Gastrocnemius medialis (tissue), 4 donors: Measurements from ENCODE around the gene PHOSPHO2. TPM values are rescaled to one million over a fixed set of nuclear protein-coding genes. Genes with fewer than 3 reads are reported as not detected.
"Not testable (repeated sequence)": the region's sequence is repeated elsewhere in the genome, so short reads cannot be mapped to it uniquely, and the experiment has no call there.

Experiments used
- ATAC-seq, 2 donors: fragments of 150-250 bp; one replicate each; pipeline ENCODE4 v1.9.1; 2016
- DNase-seq, 2 donors: peaks; one replicate each; pipeline ENCODE4 v3.0.0-alpha.2; 2019
- H3K27ac ChIP-seq, 4 donors: fragments of 200-600 bp; sonication (generic); 1 replicate in 1 of 4; 2 replicates in 3 of 4; pipeline ENCODE4 v1.5.1; 2016 to 2018; ENCODE audit warnings: mild to moderate bottlenecking in 2 of 4, moderate library complexity in 1 of 4
- H3K27me3 ChIP-seq, 3 donors: fragments of 200-600 bp; sonication (generic) in 2 of 3; 1 replicate in 1 of 3; 2 replicates in 2 of 3; pipeline versions ENCODE4 v1.5.1 to v1.6.0; 2016 to 2019; ENCODE audit warnings: mild to moderate bottlenecking in 1 of 3, moderate library complexity in 1 of 3
- H3K36me3 ChIP-seq, 2 donors: fragments of 200-600 bp; sonication (generic) in 1 of 2; one replicate each; pipeline ENCODE4 v1.5.1; 2017 to 2018
- H3K4me1 ChIP-seq, 2 donors: fragments of 200-600 bp; sonication (generic) in 1 of 2; one replicate each; pipeline ENCODE4 v1.5.1; 2016 to 2017; ENCODE audit warnings: mild to moderate bottlenecking in 2 of 2
- H3K4me3 ChIP-seq, 4 donors: fragments of 200-600 bp; sonication (generic) in 3 of 4; 1 replicate in 1 of 4; 2 replicates in 3 of 4; pipeline ENCODE4 v1.5.1; 2016 to 2019; ENCODE audit warnings: mild to moderate bottlenecking in 2 of 4
- H3K9me3 ChIP-seq, 3 donors: fragments of 200-600 bp; sonication (generic) in 2 of 3; 1 replicate in 1 of 3; 2 replicates in 2 of 3; pipeline ENCODE4 v1.5.1; 2016 to 2019
- CTCF ChIP-seq, 5 experiments: fragments of 450-650 bp in 3 of 5; fragments of 200-600 bp in 2 of 5; sonication (generic) in 2 of 5; IDR thresholded peaks in 4 of 5; conservative IDR thresholded peaks in 1 of 5; 1 replicate in 4 of 5; 2 replicates in 1 of 5; pipeline ENCODE4 v1.5.1; 2016 to 2019; ENCODE audit warnings: antibody characterized with exemption in 5 of 5, mild to moderate bottlenecking in 3 of 5, moderate library complexity in 3 of 5
- POLR2A ChIP-seq, 2 donors: fragments of 450-650 bp; IDR thresholded peaks; one replicate each; pipeline ENCODE4 v1.6.1; 2017; ENCODE audit warnings: antibody characterized with exemption in 2 of 2, mild to moderate bottlenecking in 2 of 2, moderate library complexity in 2 of 2
- in situ Hi-C, 4 donors: fragments of 200-750 bp; cut with MboI; loops; one replicate each; pipeline versions ENCODE4 v1.15.0 to v1.8.0; 2017; ENCODE audit warnings: low sequenced_read_pairs in 4 of 4
- intact Hi-C: fragments of 100-400 bp; cut with DNase I; formaldehyde crosslinking; loops from one replicate; pipeline ENCODE4 v1.15.1; 2023; ENCODE audit warnings: low total_unique reads
- total RNA-seq, 4 donors: library from RNA; depleted of rRNA; stranded (reverse); fragments of >200 nt; gene quantifications; one replicate each; pipeline versions ENCODE4 v1.1.0 to v1.2.3, GENCODE V29; 2016

Gene PHOSPHO2
- total RNA-seq, 4 donors from 2014 or later: 2.0 to 9.4 (median 2.9) TPM

GRCh38 chr2:169693360-169693759 is 909 bp upstream of the PHOSPHO2 start:
- no peak for TF ChIP-seq POLR2A (IDR thresholded peaks at IDR 0.05)
- H3K27ac ChIP-seq: no peak overlapping the region
- in situ Hi-C loops: no loop called here
- DNase-seq (no peak), ATAC-seq (no peak)
- intact Hi-C loops: loop anchor here (5.0 kb wide), 1 partner anchor 111 kb away; the partner anchor contains the start of gene PPIG
- H3K4me1 ChIP-seq: peaks cover 9 to 14% of the 10 kb centered on the region in 2 donors
- peak overlapping the region in 2 of 4 donors; percentile 88 to 93 for H3K4me3 ChIP-seq
- H3K36me3 ChIP-seq: no peaks in the 10 kb centered on the region
- H3K9me3 ChIP-seq: no peaks in the 10 kb centered on the region
- no peaks in the 10 kb centered on the region for H3K27me3 ChIP-seq

- no peaks in the 10 kb centered on the region for H3K9me3 ChIP-seq
- DNase-seq (no peak), ATAC-seq (no peak)
- H3K4me1 ChIP-seq: peaks cover 13 to 14% of the 10 kb centered on the region in 2 donors
- H3K27ac ChIP-seq: peak overlapping the region; percentile 83 to 90 (median 87)
- peak overlapping the region; percentile 87 to 93 (median 88) for H3K4me3 ChIP-seq
- in situ Hi-C loops: no loop called here
- intact Hi-C loops: loop anchor here (2.0 to 5.0 kb wide), 2 partner anchors 38 to 113 kb away; partner anchors contain the start of genes KLHL23 and PPIG
- H3K27me3 ChIP-seq: no peaks in the 10 kb centered on the region
- TF ChIP-seq CTCF (IDR thresholded peaks at IDR 0.05 in 4 of 5, conservative IDR thresholded peaks at IDR 0.05 in 1 of 5) (no peak), POLR2A (IDR thresholded peaks at IDR 0.05) (no peak)
- no peaks in the 10 kb centered on the region for H3K36me3 ChIP-seq
These were observed 608 bp downstream of the PHOSPHO2 start for GRCh38 chr2:169694894-169695260.

- intact Hi-C loops (no loop called here), in situ Hi-C loops (no loop called here)
- no peak for TF ChIP-seq POLR2A (IDR thresholded peaks at IDR 0.05)
- no peak for TF ChIP-seq CTCF (IDR thresholded peaks at IDR 0.05 in 4 of 5, conservative IDR thresholded peaks at IDR 0.05 in 1 of 5)
- no peaks in the 10 kb centered on the region for H3K36me3 ChIP-seq
- peaks cover 13 to 14% of the 10 kb centered on the region in 2 donors for H3K4me1 ChIP-seq
- no peak overlapping the region for H3K27ac ChIP-seq
- no peaks in the 10 kb centered on the region for H3K9me3 ChIP-seq
- no peak overlapping the region for H3K4me3 ChIP-seq
- no peaks in the 10 kb centered on the region for H3K27me3 ChIP-seq
- ATAC-seq (no peak), DNase-seq (no peak)
These were observed 2.1 kb downstream of the PHOSPHO2 start for GRCh38 chr2:169696381-169696780.

- H3K27me3 ChIP-seq, H3K36me3 ChIP-seq, H3K27ac ChIP-seq, in situ Hi-C loops, intact Hi-C loops, H3K4me3 ChIP-seq, DNase-seq, H3K9me3 ChIP-seq, ATAC-seq: not testable (repeated sequence)
- H3K4me1 ChIP-seq: peaks cover 7 to 20% of the 10 kb centered on the region in 2 donors
These were observed 4.9 kb downstream of the PHOSPHO2 start for GRCh38 chr2:169699173-169699572.

GRCh38 chr2:169702996-169703395 is 8.7 kb downstream of the PHOSPHO2 start:
- no peak for DNase-seq
- Histone ChIP-seq H3K4me1 (peaks cover 9 to 22% of the 10 kb centered on the region in 2 donors), H3K36me3 (no peaks in the 10 kb centered on the region), H3K27ac (no peak overlapping the region), H3K9me3 (no peaks in the 10 kb centered on the region), H3K4me3 (no peak overlapping the region), H3K27me3 (no peaks in the 10 kb centered on the region)
- intact Hi-C loops: no loop called here
- ATAC-seq: no peak
- TF ChIP-seq POLR2A (IDR thresholded peaks at IDR 0.05): no peak
- TF ChIP-seq CTCF (IDR thresholded peaks at IDR 0.05 in 4 of 5, conservative IDR thresholded peaks at IDR 0.05 in 1 of 5): no peak
- in situ Hi-C loops: no loop called here

- peak; percentile 19 to 48 for DNase-seq
- Histone ChIP-seq H3K36me3 (no peaks in the 10 kb centered on the region), H3K9me3 (no peaks in the 10 kb centered on the region), H3K4me3 (no peak overlapping the region), H3K27ac (peak overlapping the region; percentile 2 to 65 (median 50)), H3K4me1 (peaks cover 9 to 19% of the 10 kb centered on the region in 2 donors), H3K27me3 (no peaks in the 10 kb centered on the region)
- TF ChIP-seq CTCF (IDR thresholded peaks at IDR 0.05 in 4 of 5, conservative IDR thresholded peaks at IDR 0.05 in 1 of 5) (no peak), POLR2A (IDR thresholded peaks at IDR 0.05) (no peak)
- intact Hi-C loops: no loop called here
- in situ Hi-C loops: no loop called here
- peak; percentile 87 to 95 for ATAC-seq
These were observed 10.0 kb downstream of the PHOSPHO2 start for GRCh38 chr2:169704160-169704708.
